Brain microvascular endothelial cell (primary cell): ENCODE results near the gene NFKBIB.
A peak's percentile ranks its signal among the peaks of the same experiment; 100 is the strongest.

Source experiments
- DNase-seq: peaks from one replicate; pipeline ENCODE4 v3.0.0-alpha.2; 2020
- H3K27ac ChIP-seq: fragments of 250-450 bp; sonication (Bioruptor Pico); 2 replicates; pipeline ENCODE4 v1.5.1; 2020; ENCODE audit warnings: mild to moderate bottlenecking, moderate library complexity
- H3K27me3 ChIP-seq: fragments of 250-450 bp; sonication (Bioruptor Pico); replicated peaks from 2 replicates; pipeline ENCODE4 v1.5.1; 2020; ENCODE audit warnings: mild to moderate bottlenecking
- H3K36me3 ChIP-seq: fragments of 250-450 bp; sonication (Bioruptor Pico); replicated peaks from 2 replicates; pipeline ENCODE4 v1.5.1; 2020; ENCODE audit warnings: mild to moderate bottlenecking
- H3K4me3 ChIP-seq: 2 replicates; pipeline ENCODE4 v1.5.1; 2011; ENCODE audit warnings: low read depth, mild to moderate bottlenecking, control low read depth, low read length, moderate library complexity
- CTCF ChIP-seq: IDR thresholded peaks from 2 replicates; pipeline ENCODE4 v1.5.1; 2011; ENCODE audit warnings: low read depth, mild to moderate bottlenecking, moderate library complexity, low read length, control low read depth, inconsistent platforms; ENCODE audit errors: missing control alignments
- in situ Hi-C: cut with HindIII; loops from 2 replicates; pipeline ENCODE4 v1.10.0; 2017; ENCODE audit warnings: low sequenced_read_pairs, low pct_ligation_motif_present

The NFKBIB gene

DNA sequence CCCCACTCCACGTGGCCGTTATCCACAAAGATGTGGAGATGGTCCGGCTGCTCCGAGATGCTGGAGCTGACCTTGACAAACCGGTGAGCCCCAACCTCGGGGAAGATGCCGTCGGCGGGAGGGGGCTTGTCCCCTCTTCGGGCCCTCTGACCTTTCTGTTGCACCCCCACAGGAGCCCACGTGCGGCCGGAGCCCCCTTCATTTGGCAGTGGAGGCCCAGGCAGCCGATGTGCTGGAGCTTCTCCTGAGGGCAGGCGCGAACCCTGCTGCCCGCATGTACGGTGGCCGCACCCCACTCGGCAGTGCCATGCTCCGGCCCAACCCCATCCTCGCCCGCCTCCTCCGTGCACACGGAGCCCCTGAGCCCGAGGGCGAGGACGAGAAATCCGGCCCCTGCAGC lies 7.5 kb downstream of the NFKBIB start:
- H3K27ac ChIP-seq, result no peak overlapping the region
- in situ Hi-C loops, result no loop called here
- TF ChIP-seq CTCF, result no peak
- H3K4me3 ChIP-seq, result no peak overlapping the region
- no peak for DNase-seq
- peaks cover 2% of the 10 kb centered on the region for H3K27me3 ChIP-seq
- H3K36me3 ChIP-seq, result peaks cover 19% of the 10 kb centered on the region

DNA sequence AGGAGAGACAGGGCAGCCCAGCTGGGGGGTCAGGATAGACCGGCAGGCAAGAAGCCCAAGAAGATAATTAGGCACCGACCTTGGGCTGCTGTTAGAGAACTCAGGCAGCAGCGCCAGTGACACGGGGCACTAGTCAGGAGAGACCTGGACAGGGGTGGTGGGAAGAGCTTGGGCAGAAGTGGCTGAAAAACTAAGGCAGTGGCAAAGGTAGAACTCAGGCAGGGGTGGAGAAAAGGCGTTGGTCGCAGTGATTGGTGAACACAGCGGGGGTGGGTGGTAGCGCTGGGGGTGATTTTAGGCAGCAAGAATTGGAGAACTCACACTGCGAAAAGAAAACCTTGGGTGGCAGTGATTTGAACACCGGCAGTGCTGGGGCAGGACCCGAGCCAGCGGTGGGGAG lies 7.9 kb downstream of the NFKBIB start:
- in situ Hi-C loops, result no loop called here
- no peak for DNase-seq
- H3K27me3 ChIP-seq, result peaks cover 2% of the 10 kb centered on the region
- H3K4me3 ChIP-seq, result no peak overlapping the region
- H3K27ac ChIP-seq, result no peak overlapping the region
- peaks cover 19% of the 10 kb centered on the region for H3K36me3 ChIP-seq
- no peak for TF ChIP-seq CTCF

DNA sequence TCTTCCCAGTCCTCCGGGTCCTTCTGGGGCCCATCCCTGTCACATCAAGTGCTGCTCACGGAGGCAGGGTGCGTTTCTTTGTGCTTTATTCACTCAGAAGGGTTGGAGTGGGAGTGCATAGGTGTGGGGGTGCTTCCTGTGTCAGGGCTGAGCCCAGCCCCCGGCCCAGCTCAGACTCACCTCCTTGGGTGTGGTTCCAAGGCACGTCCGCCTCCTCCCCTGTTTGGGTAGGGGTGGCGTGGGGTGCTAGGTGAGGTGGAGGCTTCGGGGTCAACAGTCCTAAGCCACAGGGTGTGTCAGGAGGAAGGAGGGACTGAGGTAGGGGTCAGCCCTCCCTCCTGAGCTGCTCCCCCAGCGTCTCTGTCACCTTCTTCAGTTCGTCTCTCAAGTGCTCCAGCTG lies 9.1 kb downstream of the NFKBIB start:
- no peak for DNase-seq
- H3K4me3 ChIP-seq, result no peak overlapping the region
- H3K27ac ChIP-seq, result no peak overlapping the region
- in situ Hi-C loops, result no loop called here
- peaks cover 19% of the 10 kb centered on the region for H3K36me3 ChIP-seq
- no peak for TF ChIP-seq CTCF
- H3K27me3 ChIP-seq, result peaks cover 2% of the 10 kb centered on the region

- Histone ChIP-seq H3K27ac (no peak overlapping the region), H3K4me3 (no peak overlapping the region), H3K36me3 (peaks cover 9% of the 10 kb centered on the region), H3K27me3 (peaks cover 2% of the 10 kb centered on the region)
- no peak for DNase-seq
- no peak for TF ChIP-seq CTCF
- in situ Hi-C loops, result no loop called here
These were observed 10.7 kb downstream of the NFKBIB start for GRCh38 chr19:38910488-38910887.

DNA sequence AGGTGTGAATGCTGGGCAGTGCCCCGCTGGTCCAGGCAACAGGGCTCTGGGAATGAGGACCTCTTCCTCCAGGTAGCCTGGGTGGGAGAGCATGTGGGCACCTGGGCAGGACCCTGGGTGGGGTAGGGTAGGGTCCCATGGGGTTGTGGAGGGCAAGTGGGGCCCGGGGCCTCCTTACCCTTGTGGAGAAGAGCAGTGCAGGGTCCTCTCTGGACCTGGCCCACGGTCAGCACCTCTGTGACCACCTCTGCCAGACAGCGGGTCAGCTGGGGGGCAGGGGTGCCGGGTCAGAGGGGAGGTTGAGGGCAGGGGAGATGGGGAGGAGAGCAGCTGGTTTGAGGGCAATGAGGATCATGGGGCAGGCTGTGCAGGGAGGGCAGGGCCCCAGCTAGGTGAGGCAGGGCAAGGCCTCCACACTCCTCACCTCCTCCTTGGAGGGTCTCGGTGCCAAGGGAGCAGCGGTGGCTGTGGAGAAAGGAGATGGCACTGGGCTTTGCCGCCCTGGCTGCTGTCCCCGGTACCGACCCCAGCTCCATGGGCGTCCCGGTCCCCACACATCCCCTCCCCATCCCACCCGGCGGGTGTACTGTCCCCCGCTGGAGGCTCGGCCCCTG lies 11.7 kb downstream of the NFKBIB start:
- in situ Hi-C loops, result no loop called here
- Histone ChIP-seq H3K4me3 (no peak overlapping the region), H3K36me3 (peaks cover 5% of the 10 kb centered on the region), H3K27ac (no peak overlapping the region), H3K27me3 (peaks cover 2% of the 10 kb centered on the region)
- no peak for DNase-seq
- peak; percentile 2 for TF ChIP-seq CTCF
